Keratinocyte (primary cell): ENCODE measurements around the gene SLC5A5. TPM values are rescaled to one million over a fixed set of nuclear protein-coding genes. Genes with fewer than 3 reads are reported as not detected.
A peak's percentile ranks its signal among the peaks of the same experiment; 100 is the strongest.

Experiments
- DNase-seq: peaks from one replicate; pipeline ENCODE4 v3.0.0-alpha.2; 2011; ENCODE audit warnings: low read depth, missing footprints, low spot score
- FAIRE-seq: peaks from 2 replicates; lab custom pipeline; 2011; peaks lifted over from hg19 to GRCh38; lab: Jason Lieb, UNC
- H2AFZ ChIP-seq: 2 replicates; pipeline ENCODE4 v1.6.0; 2012; ENCODE audit warnings: low read length, control low read depth, inconsistent platforms; ENCODE audit not compliant: control insufficient read depth
- H3K27ac ChIP-seq: 2 replicates; pipeline ENCODE4 v1.5.1; 2011; ENCODE audit warnings: low read length; ENCODE audit not compliant: control insufficient read depth, insufficient read depth
- H3K27me3 ChIP-seq: 3 replicates; pipeline ENCODE4 v1.6.0; 2011; ENCODE audit warnings: low read length; ENCODE audit not compliant: control insufficient read depth, insufficient read depth; ENCODE audit errors: extremely low read depth
- H3K36me3 ChIP-seq, 2 experiments: 2 replicates in 1 of 2; 3 replicates in 1 of 2; pipeline ENCODE4 v1.5.1; 2011; ENCODE audit warnings: low read length in 2 of 2, mild to moderate bottlenecking in 1 of 2; ENCODE audit not compliant: control insufficient read depth in 2 of 2, insufficient read depth in 2 of 2; ENCODE audit errors: extremely low read depth in 1 of 2
- H3K4me1 ChIP-seq: 3 replicates; pipeline ENCODE4 v1.5.1; 2011; ENCODE audit warnings: low read length; ENCODE audit not compliant: control insufficient read depth, insufficient read depth; ENCODE audit errors: extremely low read depth
- H3K4me2 ChIP-seq: 3 replicates; pipeline ENCODE4 v1.6.0; 2011; ENCODE audit warnings: low read depth, low read length; ENCODE audit not compliant: control insufficient read depth, insufficient read depth; ENCODE audit errors: extremely low read depth
- H3K4me3 ChIP-seq, 3 experiments: fragments of 200-600 bp in 1 of 3; sonication (generic) in 1 of 3; 2 replicates in 2 of 3; 3 replicates in 1 of 3; pipeline ENCODE4 v1.5.1; 2011 to 2016; ENCODE audit warnings: low read length in 3 of 3, mild to moderate bottlenecking in 3 of 3, control low read depth in 2 of 3, inconsistent platforms in 1 of 3, low read depth in 1 of 3, mixed read lengths in 1 of 3, mixed run types in 1 of 3, moderate library complexity in 1 of 3; ENCODE audit not compliant: control insufficient read depth in 2 of 3, insufficient read depth in 2 of 3; ENCODE audit errors: extremely low read depth in 1 of 3
- H3K79me2 ChIP-seq: 2 replicates; pipeline ENCODE4 v1.6.0; 2012; ENCODE audit warnings: low read length; ENCODE audit not compliant: control insufficient read depth, insufficient read depth
- H3K9ac ChIP-seq: 3 replicates; pipeline ENCODE4 v1.6.0; 2011; ENCODE audit warnings: low read length; ENCODE audit not compliant: control insufficient read depth, insufficient read depth; ENCODE audit errors: extremely low read depth
- H3K9me1 ChIP-seq: 3 replicates; pipeline ENCODE4 v1.6.0; 2011; ENCODE audit warnings: low read length; ENCODE audit not compliant: control insufficient read depth, insufficient read depth; ENCODE audit errors: extremely low read depth
- H3K9me3 ChIP-seq: 2 replicates; pipeline ENCODE4 v1.5.1; 2012; ENCODE audit warnings: low read depth, low read length; ENCODE audit not compliant: control insufficient read depth
- H4K20me1 ChIP-seq: 3 replicates; pipeline ENCODE4 v1.6.0; 2011; ENCODE audit warnings: low read length; ENCODE audit not compliant: control insufficient read depth, insufficient read depth; ENCODE audit errors: extremely low read depth
- CTCF ChIP-seq, 3 experiments: IDR thresholded peaks in 1 of 3; conservative IDR thresholded peaks in 1 of 3; optimal IDR thresholded peaks in 1 of 3; 2 replicates in 2 of 3; 3 replicates in 1 of 3; pipeline versions ENCODE3 to v1.5.1; 2011; ENCODE audit warnings: low read length in 3 of 3, mild to moderate bottlenecking in 3 of 3, moderate library complexity in 2 of 3, control low read depth in 1 of 3, inconsistent platforms in 1 of 3; ENCODE audit not compliant: insufficient read depth in 2 of 3; ENCODE audit errors: extremely low read depth in 1 of 3
- EZH2 ChIP-seq: IDR thresholded peaks from one replicate; pipeline ENCODE4 v1.6.1; 2012; ENCODE audit warnings: inconsistent platforms, mild to moderate bottlenecking, low read length, moderate library complexity
- dilution Hi-C: fragments of 300-500 bp; cut with MboI; formaldehyde crosslinking; loops from one replicate; pipeline ENCODE4 v1.7.0; 2020; ENCODE audit warnings: low sequenced_read_pairs; ENCODE audit not compliant: extremely low pct_ligation_motif_present
- polyA plus RNA-seq, 5 experiments: library from polyadenylated mRNA; depleted of rRNA in 3 of 5; stranded (reverse) in 3 of 5; stranded (forward) in 1 of 5; unstranded in 1 of 5; fragments of >200 nt; gene quantifications; 1 replicate in 1 of 5; 2 replicates in 3 of 5; 3 replicates in 1 of 5; pipeline versions ENCODE4 v1.2.1 to v1.2.3, GENCODE V29; 2011 to 2012; ENCODE audit warnings: missing spikeins in 2 of 5, low read depth in 1 of 5, low replicate concordance in 1 of 5

SLC5A5 gene
- polyA plus RNA-seq, 1 donor (not counting 4 experiments of a cell fraction or from before 2014, with no cell fraction given): not detected

- Histone ChIP-seq H3K4me3 (peak overlapping the region in 1 of 3 experiments; percentile 82), H3K79me2 (peaks cover 19% of the 10 kb centered on the region), H3K36me3 (peaks cover 0 to 4% of the 10 kb centered on the region in 2 experiments), H3K9me1 (no peaks in the 10 kb centered on the region), H3K9ac (peak overlapping the region; percentile 96), H3K4me1 (peaks cover 9% of the 10 kb centered on the region), H3K27me3 (no peaks in the 10 kb centered on the region), H3K4me2 (peak overlapping the region; percentile 97), H3K9me3 (no peaks in the 10 kb centered on the region), H2AFZ (peak overlapping the region; percentile 96), H3K27ac (no peak overlapping the region), H4K20me1 (peaks cover 3% of the 10 kb centered on the region)
- FAIRE-seq: no peak
- dilution Hi-C loops: no loop called here
- no peak for DNase-seq
- TF ChIP-seq CTCF (optimal IDR thresholded peaks at IDR 0.05 in 1 of 3, IDR thresholded peaks at IDR 0.05 in 1 of 3, conservative IDR thresholded peaks at IDR 0.05 in 1 of 3; ENCODE audit: extremely low read depth in 1 of 3, insufficient read depth in 2 of 3, low read length in 3 of 3) (no peak), EZH2 (no peak)
Observed at GRCh38 chr19:17931532-17932191, 59.9 kb downstream of the SLC5A5 start.

GRCh38 chr19:17932485-17933338, 61.0 kb downstream of the SLC5A5 start, which contains the start of gene CCDC124:
TSS of gene CCDC124 (plus strand) at chr19:17933015. CDS start at chr19:17936421, 3,406 bp downstream.
- H3K4me2 ChIP-seq: peak within 1 kb of the TSS; percentile 97
- H3K36me3 ChIP-seq: peaks cover 0 to 4% of the 10 kb centered on the region in 2 experiments
- peak within 1 kb of the TSS; percentile 96 for H3K9ac ChIP-seq
- peaks cover 3% of the 10 kb centered on the region for H4K20me1 ChIP-seq
- no peaks in the 10 kb centered on the region for H3K27me3 ChIP-seq
- H2AFZ ChIP-seq: peak within 1 kb of the TSS; percentile 99
- no peaks in the 10 kb centered on the region for H3K9me1 ChIP-seq
- peaks cover 19% of the 10 kb centered on the region for H3K79me2 ChIP-seq
- H3K4me3 ChIP-seq: peak within 1 kb of the TSS; percentile 80 to 83 (median 82)
- peak; percentile 74 for FAIRE-seq
- no peaks in the 10 kb centered on the region for H3K9me3 ChIP-seq
- DNase-seq: no peak
- TF ChIP-seq EZH2: no peak
- TF ChIP-seq CTCF (optimal IDR thresholded peaks at IDR 0.05 in 1 of 3, IDR thresholded peaks at IDR 0.05 in 1 of 3, conservative IDR thresholded peaks at IDR 0.05 in 1 of 3; ENCODE audit: extremely low read depth in 1 of 3, insufficient read depth in 2 of 3, low read length in 3 of 3): peak; percentile 96 to 99 (median 98)
- peaks cover 12% of the 10 kb centered on the region for H3K4me1 ChIP-seq
- H3K27ac ChIP-seq: peak within 1 kb of the TSS; percentile 99
- dilution Hi-C loops: no loop called here
